PC-3 (cell line): ENCODE measurements around the gene VPS13A. TPM values are rescaled to one million over a fixed set of nuclear protein-coding genes. Genes with fewer than 3 reads are reported as not detected.

Experiments used
- ATAC-seq: fragments of 200-7000 bp; cut with Tn5 transposase; 2 replicates; pipeline ENCODE4 v1.9.1; 2020; ENCODE audit warnings: mild to moderate bottlenecking, moderate library complexity
- BruUV-seq: library from RNA; stranded (reverse); fragments of 400-500 nt; replicated peaks from 2 replicates; lab custom pipeline; 2021; lab: Mats Ljungman, UMichigan
- CTCF ChIA-PET: fragments of 300-600 bp; sonication (Branson Sonifier 250); formaldehyde crosslinking; loops from one replicate; lab custom pipeline; 2022; ENCODE audit warnings: antibody characterized with exemption; lab: Charles Lee
- POLR2A ChIA-PET: fragments of 300-600 bp; sonication (Branson Sonifier 250); formaldehyde crosslinking; loops from one replicate; lab custom pipeline; 2022; ENCODE audit warnings: antibody characterized with exemption; ENCODE audit not compliant: unreplicated experiment; lab: Charles Lee
- DNase-seq: peaks from one replicate; pipeline ENCODE4 v3.0.0-alpha.2; 2015
- H2AFZ ChIP-seq: fragments of 300-600 bp; sonication (generic); 2 replicates; pipeline ENCODE4 v1.6.0; 2016; ENCODE audit warnings: antibody characterized with exemption, low read length
- H3F3A ChIP-seq: fragments of 300-600 bp; sonication (generic); one replicate; pipeline ENCODE4 v1.6.0; 2017; ENCODE audit warnings: antibody characterized with exemption, low read length, control low read depth, mild to moderate bottlenecking; ENCODE audit not compliant: unreplicated experiment
- H3K27ac ChIP-seq: fragments of 300-600 bp; sonication (generic); 2 replicates; pipeline ENCODE4 v1.5.1; 2016; ENCODE audit warnings: mild to moderate bottlenecking, low read length
- H3K27me3 ChIP-seq: fragments of 300-600 bp; sonication (generic); 2 replicates; pipeline ENCODE4 v1.6.1; 2016; ENCODE audit warnings: low read length, mixed read lengths
- H3K36me3 ChIP-seq: fragments of 300-600 bp; sonication (generic); 2 replicates; pipeline ENCODE4 v1.6.1; 2016; ENCODE audit warnings: low read depth, mixed run types, low read length, mixed read lengths
- H3K4me1 ChIP-seq: fragments of 300-600 bp; sonication (generic); 2 replicates; pipeline ENCODE4 v1.5.1; 2016; ENCODE audit warnings: low read length; ENCODE audit not compliant: insufficient read depth
- H3K4me2 ChIP-seq: fragments of 300-600 bp; sonication (generic); 2 replicates; pipeline ENCODE4 v1.6.0; 2016; ENCODE audit warnings: low read length
- H3K4me3 ChIP-seq: fragments of 300-600 bp; sonication (generic); 2 replicates; pipeline ENCODE4 v1.5.1; 2016; ENCODE audit warnings: mild to moderate bottlenecking, low read length, mixed read lengths
- H3K79me2 ChIP-seq: fragments of 300-600 bp; sonication (generic); 2 replicates; pipeline ENCODE4 v1.6.1; 2017; ENCODE audit warnings: low read length, mixed read lengths
- H3K9ac ChIP-seq: fragments of 300-600 bp; sonication (generic); 2 replicates; pipeline ENCODE4 v1.6.0; 2016; ENCODE audit warnings: mild to moderate bottlenecking, low read length
- H3K9me2 ChIP-seq: fragments of 300-600 bp; sonication (generic); replicated peaks from 2 replicates; pipeline ENCODE4 v1.6.1; 2016; ENCODE audit warnings: mixed run types, low read length, mixed read lengths
- H3K9me3 ChIP-seq: fragments of 300-600 bp; sonication (generic); 2 replicates; pipeline ENCODE4 v1.6.1; 2016; ENCODE audit warnings: low read length, mixed read lengths
- H4K20me1 ChIP-seq: fragments of 300-600 bp; sonication (generic); 2 replicates; pipeline ENCODE4 v1.6.1; 2016; ENCODE audit warnings: low read length, mixed read lengths
- EZH2 ChIP-seq: fragments of 300-600 bp; sonication (generic); IDR thresholded peaks from one replicate; pipeline ENCODE4 v1.6.1; 2017; ENCODE audit warnings: antibody characterized with exemption, mild to moderate bottlenecking, low read length; ENCODE audit not compliant: unreplicated experiment
- EZH2phosphoT487 ChIP-seq: fragments of 300-600 bp; sonication (generic); IDR thresholded peaks from 2 replicates; pipeline ENCODE4 v1.6.1; 2018; ENCODE audit warnings: mild to moderate bottlenecking, antibody characterized with exemption, low read length, borderline replicate concordance
- intact Hi-C: fragments of 100-400 bp; cut with micrococcal nuclease; formaldehyde crosslinking; loops from 2 replicates; pipeline ENCODE4 v1.9.0; 2023
- total RNA-seq: library from RNA; depleted of rRNA; stranded (reverse); fragments of >200 nt; gene quantifications from 2 replicates; pipeline ENCODE4 v1.2.3, GENCODE V29; 2014
- TF ChIP-seq, protein P1 (sequence below): fragments of 300-600 bp; sonication (generic); conservative IDR thresholded peaks from 2 replicates; pipeline ENCODE4 v1.5.1; 2017; ENCODE audit warnings: antibody characterized with exemption, low read depth, mild to moderate bottlenecking, low read length

Gene VPS13A
- total RNA-seq, 1 experiment from 2014 or later = 17.5 TPM

DNA sequence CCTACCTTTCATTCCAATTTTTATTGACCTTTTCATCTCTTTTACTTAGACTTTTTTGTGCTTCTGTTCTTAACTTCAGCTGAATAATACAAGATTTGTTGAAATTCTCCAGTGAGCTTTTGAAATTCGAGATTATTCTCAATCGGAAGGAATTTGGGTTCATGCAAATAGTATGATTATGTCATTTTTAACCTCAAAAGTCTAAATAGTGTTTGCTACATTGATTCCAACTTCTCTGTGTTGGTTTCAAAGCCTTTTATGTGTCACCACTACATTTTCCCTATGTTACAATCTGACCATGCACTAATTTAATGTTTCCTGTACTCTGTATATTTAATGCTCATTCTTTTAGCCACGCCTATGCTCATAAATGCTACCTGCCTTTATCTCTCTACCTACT, 44.1 kb downstream of the VPS13A start:
- intact Hi-C loops = no loop called here
- Histone ChIP-seq H3K4me3 (no peak overlapping the region), H3K9me2 (no peaks in the 10 kb centered on the region), H4K20me1 (no peaks in the 10 kb centered on the region), H3K9me3 (no peaks in the 10 kb centered on the region), H3K27me3 (no peaks in the 10 kb centered on the region), H3K4me1 (peaks cover 3% of the 10 kb centered on the region; the same call in 1 of the 2 replicates), H3K79me2 (no peaks in the 10 kb centered on the region), H3F3A (no peaks in the 10 kb centered on the region), H3K27ac (no peak overlapping the region), H3K4me2 (no peak overlapping the region), H3K9ac (no peak overlapping the region), H3K36me3 (0 out of 2 replicates have a peak, but pooled peaks cover 3% of the 10 kb centered on the region), H2AFZ (no peak overlapping the region)
- DNase-seq = no peak
- ChIA-PET POLR2A (no interaction called here), CTCF (no interaction called here)
- BruUV-seq = no TSS peak
- TF ChIP-seq, protein P1, sequence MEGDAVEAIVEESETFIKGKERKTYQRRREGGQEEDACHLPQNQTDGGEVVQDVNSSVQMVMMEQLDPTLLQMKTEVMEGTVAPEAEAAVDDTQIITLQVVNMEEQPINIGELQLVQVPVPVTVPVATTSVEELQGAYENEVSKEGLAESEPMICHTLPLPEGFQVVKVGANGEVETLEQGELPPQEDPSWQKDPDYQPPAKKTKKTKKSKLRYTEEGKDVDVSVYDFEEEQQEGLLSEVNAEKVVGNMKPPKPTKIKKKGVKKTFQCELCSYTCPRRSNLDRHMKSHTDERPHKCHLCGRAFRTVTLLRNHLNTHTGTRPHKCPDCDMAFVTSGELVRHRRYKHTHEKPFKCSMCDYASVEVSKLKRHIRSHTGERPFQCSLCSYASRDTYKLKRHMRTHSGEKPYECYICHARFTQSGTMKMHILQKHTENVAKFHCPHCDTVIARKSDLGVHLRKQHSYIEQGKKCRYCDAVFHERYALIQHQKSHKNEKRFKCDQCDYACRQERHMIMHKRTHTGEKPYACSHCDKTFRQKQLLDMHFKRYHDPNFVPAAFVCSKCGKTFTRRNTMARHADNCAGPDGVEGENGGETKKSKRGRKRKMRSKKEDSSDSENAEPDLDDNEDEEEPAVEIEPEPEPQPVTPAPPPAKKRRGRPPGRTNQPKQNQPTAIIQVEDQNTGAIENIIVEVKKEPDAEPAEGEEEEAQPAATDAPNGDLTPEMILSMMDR = no peak
- no peak for TF ChIP-seq EZH2
- no peak for TF ChIP-seq EZH2phosphoT487
- no peak for ATAC-seq

DNA sequence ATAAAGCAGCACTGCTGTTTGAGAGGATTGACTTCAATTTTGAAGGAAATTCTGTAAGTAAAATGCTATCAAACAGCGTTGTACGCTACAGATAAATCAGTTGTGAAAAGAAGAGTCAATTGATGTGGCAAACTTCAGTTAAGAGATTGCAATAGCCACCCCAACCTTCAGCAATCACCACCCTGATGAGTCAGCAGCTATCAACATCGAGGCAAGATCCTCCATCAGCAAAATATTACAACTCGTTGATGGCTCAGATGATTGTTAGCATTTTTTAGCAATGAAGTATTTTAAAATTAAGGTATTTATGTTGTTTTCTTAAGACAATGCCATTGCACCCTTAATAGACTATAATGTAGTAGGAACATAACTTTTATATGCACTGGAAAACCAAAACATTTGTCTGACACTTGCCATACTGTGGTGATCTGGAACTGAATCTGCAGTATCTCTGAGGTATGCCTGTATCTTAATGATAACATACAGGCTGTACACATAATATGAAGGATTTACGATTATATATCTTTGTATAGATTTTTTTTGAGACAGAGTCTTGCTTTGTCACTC, 47.5 kb downstream of the VPS13A start:
- Histone ChIP-seq H3K4me2 (no peak overlapping the region), H3K27ac (no peak overlapping the region), H2AFZ (no peak overlapping the region), H3F3A (no peaks in the 10 kb centered on the region), H3K9me3 (no peaks in the 10 kb centered on the region), H3K4me3 (no peak overlapping the region), H4K20me1 (no peaks in the 10 kb centered on the region), H3K79me2 (no peaks in the 10 kb centered on the region), H3K36me3 (0 out of 2 replicates have a peak, but pooled peaks cover 3% of the 10 kb centered on the region), H3K27me3 (no peaks in the 10 kb centered on the region), H3K9ac (no peak overlapping the region), H3K9me2 (no peaks in the 10 kb centered on the region), H3K4me1 (no peaks in the 10 kb centered on the region)
- DNase-seq (no peak), ATAC-seq (no peak)
- TF ChIP-seq, protein P1 = no peak
- TF ChIP-seq EZH2 = no peak
- TF ChIP-seq EZH2phosphoT487 = no peak
- intact Hi-C loops = no loop called here
- BruUV-seq = no TSS peak
- POLR2A ChIA-PET = no interaction called here
- CTCF ChIA-PET = no interaction called here

DNA sequence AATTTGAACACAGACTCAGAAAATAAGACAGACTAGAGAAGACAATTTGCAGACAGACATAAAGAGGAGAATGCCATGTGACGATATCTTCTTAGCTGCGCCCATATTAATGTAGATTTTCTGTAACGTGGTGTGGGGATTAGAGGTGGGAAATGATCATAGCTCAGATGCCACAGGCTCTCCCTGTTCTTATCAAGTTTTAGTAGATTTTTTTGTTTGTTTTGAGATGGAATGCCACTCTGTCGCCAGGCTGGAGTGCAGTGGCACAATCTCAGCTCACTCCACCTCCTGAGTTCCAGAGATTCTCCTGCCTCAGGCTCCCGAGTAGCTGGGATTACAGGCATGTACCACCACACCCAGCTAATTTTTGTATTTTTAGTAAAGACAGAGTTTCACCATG, 59.4 kb downstream of the VPS13A start:
- DNase-seq = no peak
- Histone ChIP-seq H3K9ac (no peak overlapping the region), H3K9me3 (no peaks in the 10 kb centered on the region), H3K4me1 (no peaks in the 10 kb centered on the region), H3K4me3 (no peak overlapping the region), H2AFZ (no peak overlapping the region), H3K27me3 (no peaks in the 10 kb centered on the region), H3K4me2 (no peak overlapping the region), H3K79me2 (no peaks in the 10 kb centered on the region), H3F3A (no peaks in the 10 kb centered on the region), H4K20me1 (no peaks in the 10 kb centered on the region), H3K27ac (no peak overlapping the region), H3K9me2 (no peaks in the 10 kb centered on the region), H3K36me3 (no peaks in the 10 kb centered on the region)
- no peak for ATAC-seq
- ChIA-PET CTCF (no interaction called here), POLR2A (no interaction called here)
- intact Hi-C loops = no loop called here
- TF ChIP-seq, protein P1 = no peak
- TF ChIP-seq EZH2 = no peak
- BruUV-seq = no TSS peak
